Stomach smooth muscle (tissue), 2 donors: ENCODE data around the gene TNS1.

Source experiments
- H3K27ac ChIP-seq: one replicate; pipeline ENCODE4 v1.7.0; 2013; ENCODE audit warnings: mild to moderate bottlenecking, low read length, inconsistent platforms
- H3K27me3 ChIP-seq, 2 donors: one replicate each; pipeline ENCODE4 v1.7.0; 2013; ENCODE audit warnings: low read length in 2 of 2; ENCODE audit not compliant: insufficient read depth in 2 of 2, control insufficient read depth in 1 of 2
- H3K36me3 ChIP-seq, 2 donors: one replicate each; pipeline ENCODE4 v1.7.0; 2013; ENCODE audit warnings: low read length in 2 of 2; ENCODE audit not compliant: control insufficient read depth in 2 of 2, insufficient read depth in 2 of 2
- H3K4me1 ChIP-seq: one replicate; pipeline ENCODE4 v1.7.0; 2013; ENCODE audit warnings: low read length; ENCODE audit not compliant: control insufficient read depth, insufficient read depth
- H3K4me3 ChIP-seq, 2 donors: one replicate each; pipeline ENCODE4 v1.7.0; 2013; ENCODE audit warnings: low read length in 2 of 2
- H3K9ac ChIP-seq, 2 donors: one replicate each; pipeline ENCODE4 v1.7.0; 2013; ENCODE audit warnings: low read length in 2 of 2, mild to moderate bottlenecking in 1 of 2
- H3K9me3 ChIP-seq, 2 donors: one replicate each; pipeline ENCODE4 v1.7.0; 2013; ENCODE audit warnings: low read length in 2 of 2; ENCODE audit not compliant: control insufficient read depth in 2 of 2
- donor health status: healthy.
- donor health status: Pancreatic carcinoma.

TNS1 gene

DNA sequence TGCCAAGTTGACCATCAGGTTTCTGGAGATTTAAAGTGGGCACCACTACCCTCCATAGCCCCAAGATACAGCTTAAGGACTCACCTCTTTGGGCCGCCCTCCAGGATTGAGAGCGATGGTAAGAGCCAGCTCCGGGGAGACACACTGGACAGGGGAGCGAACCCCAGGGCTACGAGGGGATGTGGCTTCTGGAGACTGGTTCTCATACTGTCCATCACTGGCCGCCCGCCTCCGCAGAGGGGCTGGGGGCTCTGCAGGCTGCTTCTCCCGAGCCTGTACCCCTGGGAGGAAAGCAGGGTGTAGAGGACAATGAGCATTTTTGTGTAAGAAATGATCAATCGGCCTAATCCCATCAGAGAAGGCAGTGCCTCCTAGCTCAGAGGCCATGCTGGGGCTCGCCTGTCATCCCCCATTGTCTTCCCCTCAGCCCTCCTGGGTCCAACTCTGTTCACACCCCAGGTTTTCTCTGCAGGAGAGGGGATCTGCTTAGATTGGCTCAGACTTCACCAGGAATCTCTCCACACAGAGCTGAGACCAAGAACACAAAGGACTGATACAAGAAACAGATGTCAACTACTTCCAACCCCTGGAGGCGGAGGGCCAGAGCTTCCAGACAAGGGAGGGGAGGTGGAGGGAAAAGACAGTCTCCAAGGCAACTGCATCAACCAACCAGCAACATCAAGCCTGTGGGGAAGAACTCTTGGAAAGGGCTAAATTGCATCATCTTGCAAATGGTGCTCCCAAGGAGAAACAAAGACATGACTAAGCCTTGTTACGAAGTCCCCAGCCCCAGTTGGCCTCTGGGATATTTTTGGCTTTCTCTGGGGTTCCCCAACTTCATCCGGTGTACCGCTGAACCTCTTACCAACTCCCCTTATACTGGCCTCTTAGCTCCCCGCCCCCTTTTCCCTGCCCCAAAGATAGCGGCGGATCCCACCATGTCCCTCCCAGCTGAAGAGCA lies 166.6 kb downstream of the TNS1 start:
- H3K36me3 ChIP-seq, result peaks cover 50 to 63% of the 10 kb centered on the region in 2 donors
- H3K27me3 ChIP-seq, result no peaks in the 10 kb centered on the region
- H3K9ac ChIP-seq, result peak overlapping the region in 1 of 2 donors; percentile 42
- no peaks in the 10 kb centered on the region for H3K9me3 ChIP-seq
- H3K27ac ChIP-seq, result peak overlapping the region; percentile 90
- peak overlapping the region in 1 of 2 donors; percentile 35 for H3K4me3 ChIP-seq
- peaks cover 75% of the 10 kb centered on the region for H3K4me1 ChIP-seq

DNA sequence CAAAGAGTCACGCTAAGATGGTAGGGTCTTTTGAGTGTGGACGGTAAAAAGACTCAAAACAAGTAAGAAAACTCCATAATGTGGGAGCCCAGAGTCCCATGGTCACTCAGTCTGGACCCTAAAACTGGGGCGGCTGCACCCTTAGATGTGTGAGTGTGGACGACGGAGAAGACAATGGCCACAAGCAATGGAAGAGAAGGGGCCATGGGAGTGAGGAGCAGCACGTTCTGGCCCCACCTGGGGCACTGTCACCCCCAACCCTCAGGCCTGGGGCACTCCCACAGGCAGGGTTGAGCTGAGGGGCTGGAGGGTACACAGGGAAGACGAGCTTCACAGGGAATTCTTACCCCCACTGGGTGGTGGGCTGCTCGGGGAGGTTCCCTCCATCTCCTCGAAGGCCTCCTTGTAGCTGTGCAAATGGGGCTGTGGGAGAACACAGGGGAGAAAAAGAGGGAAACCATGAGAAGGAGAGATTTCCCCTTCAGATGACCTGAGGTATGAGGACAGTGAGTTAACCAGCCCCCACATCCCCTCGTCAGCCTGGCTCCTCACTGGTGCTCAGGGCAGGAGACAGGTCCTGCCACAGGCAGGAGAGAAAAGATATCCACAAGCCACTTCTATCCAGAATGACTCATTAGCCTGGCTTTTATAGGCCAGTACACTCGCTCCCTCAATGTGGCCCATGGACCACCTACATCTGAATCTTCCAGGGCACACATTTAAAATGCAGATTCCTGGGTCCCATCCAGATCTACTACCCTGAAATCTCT lies 167.9 kb downstream of the TNS1 start:
- Histone ChIP-seq H3K36me3 (peaks cover 58 to 67% of the 10 kb centered on the region in 2 donors), H3K4me1 (peaks cover 72% of the 10 kb centered on the region), H3K4me3 (no peak overlapping the region), H3K27me3 (no peaks in the 10 kb centered on the region), H3K27ac (peak overlapping the region; percentile 90), H3K9ac (no peak overlapping the region), H3K9me3 (no peaks in the 10 kb centered on the region)

DNA sequence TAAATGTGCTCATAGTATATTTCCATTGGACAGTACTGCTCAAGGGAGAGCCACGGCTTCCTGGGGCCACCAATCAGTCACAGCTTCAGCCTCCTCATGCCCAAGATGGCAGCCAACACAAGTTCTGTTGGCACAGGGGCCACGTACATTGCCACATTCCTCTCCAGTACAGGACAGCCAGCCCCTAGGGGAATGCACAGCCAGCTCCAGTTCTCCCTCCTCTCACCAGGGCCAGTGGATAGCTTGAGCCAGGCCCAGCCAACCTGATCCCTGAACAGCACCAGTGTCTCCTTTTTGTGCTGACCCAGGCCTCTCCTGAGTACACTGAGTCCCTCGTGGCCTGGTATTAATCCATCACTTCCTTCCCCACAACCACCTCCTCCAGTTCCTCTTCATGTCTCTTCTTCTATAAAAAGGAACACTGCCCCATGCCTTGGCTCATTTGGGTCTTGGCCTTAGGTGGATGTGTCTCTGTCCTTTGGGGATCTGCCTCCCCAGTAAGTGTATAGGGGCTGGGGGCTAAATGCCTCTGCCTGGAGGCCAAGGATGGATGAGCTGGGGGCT lies 168.7 kb downstream of the TNS1 start:
- H3K4me1 ChIP-seq, result peaks cover 70% of the 10 kb centered on the region
- H3K36me3 ChIP-seq, result peaks cover 58 to 71% of the 10 kb centered on the region in 2 donors
- H3K9ac ChIP-seq, result no peak overlapping the region
- H3K4me3 ChIP-seq, result no peak overlapping the region
- no peaks in the 10 kb centered on the region for H3K9me3 ChIP-seq
- H3K27ac ChIP-seq, result peak overlapping the region; percentile 90
- no peaks in the 10 kb centered on the region for H3K27me3 ChIP-seq

DNA sequence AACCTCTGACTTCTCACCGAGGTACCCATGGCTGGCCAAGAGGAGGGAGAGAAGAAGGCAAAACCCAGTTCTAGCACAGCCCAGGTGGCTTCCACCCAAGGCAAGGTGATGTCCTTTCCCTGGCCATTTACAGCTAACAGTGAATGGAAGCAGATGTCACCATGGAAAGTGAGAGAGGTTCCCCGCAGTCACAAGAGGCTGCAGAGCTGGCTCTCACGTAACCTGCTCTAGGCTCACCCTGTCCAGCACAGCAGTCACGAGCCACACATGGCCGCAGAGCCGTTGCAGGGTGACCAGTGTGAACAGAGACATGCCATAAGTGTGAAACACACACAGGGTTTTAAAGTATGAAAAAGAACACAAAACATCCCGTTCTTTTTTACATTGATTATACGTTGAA lies 169.4 kb downstream of the TNS1 start:
- H3K9ac ChIP-seq, result peak overlapping the region in 1 of 2 donors; percentile 6
- H3K27ac ChIP-seq, result peak overlapping the region; percentile 24
- no peaks in the 10 kb centered on the region for H3K27me3 ChIP-seq
- H3K9me3 ChIP-seq, result no peaks in the 10 kb centered on the region
- H3K4me1 ChIP-seq, result peaks cover 69% of the 10 kb centered on the region
- H3K36me3 ChIP-seq, result peaks cover 62 to 75% of the 10 kb centered on the region in 2 donors
- no peak overlapping the region for H3K4me3 ChIP-seq

DNA sequence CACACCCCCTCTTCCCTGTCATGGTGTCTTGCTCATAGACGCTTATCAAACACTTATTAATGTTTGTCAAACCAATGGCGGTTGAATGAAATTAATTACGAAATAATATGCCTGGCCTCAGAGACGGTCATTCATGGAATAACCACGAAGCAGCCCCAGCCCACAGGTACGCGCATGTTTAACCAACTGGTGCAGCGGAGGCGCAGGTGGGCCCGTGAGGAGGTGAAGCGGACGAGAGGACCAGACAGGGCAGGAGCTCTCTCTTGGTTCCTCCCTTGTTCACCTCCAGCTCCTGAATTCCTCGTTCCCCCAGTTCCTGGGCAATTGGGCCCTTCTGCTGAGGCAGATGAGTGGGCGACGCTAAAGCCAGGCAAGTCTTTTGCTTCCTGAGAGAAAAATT lies 169.8 kb downstream of the TNS1 start:
- H3K9ac ChIP-seq, result no peak overlapping the region
- H3K27ac ChIP-seq, result peak overlapping the region; percentile 24
- peaks cover 65 to 73% of the 10 kb centered on the region in 2 donors for H3K36me3 ChIP-seq
- H3K9me3 ChIP-seq, result no peaks in the 10 kb centered on the region
- H3K4me1 ChIP-seq, result peaks cover 69% of the 10 kb centered on the region
- H3K4me3 ChIP-seq, result no peak overlapping the region
- H3K27me3 ChIP-seq, result no peaks in the 10 kb centered on the region

DNA sequence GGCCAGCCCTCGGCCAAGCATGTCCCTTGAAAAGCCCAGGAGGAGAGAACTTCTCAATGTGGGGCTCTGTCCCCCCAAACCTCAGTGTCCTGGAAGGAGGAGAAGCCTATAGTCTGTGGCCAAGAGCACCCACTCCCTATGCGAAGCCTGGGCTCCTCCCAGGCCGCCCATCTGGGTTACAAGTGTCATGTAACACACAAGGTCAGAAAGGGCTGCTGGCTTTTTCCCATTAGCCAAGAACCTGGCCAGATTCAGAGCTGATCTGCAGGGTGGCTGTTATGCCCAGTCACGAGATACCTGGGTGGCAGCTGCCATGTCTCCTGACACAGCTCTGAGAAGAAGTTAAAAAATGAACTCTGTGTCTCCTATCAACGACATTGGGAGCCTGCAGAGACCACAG lies 170.7 kb downstream of the TNS1 start:
- Histone ChIP-seq H3K4me3 (no peak overlapping the region), H3K36me3 (peaks cover 68 to 73% of the 10 kb centered on the region in 2 donors), H3K9ac (no peak overlapping the region), H3K27me3 (no peaks in the 10 kb centered on the region), H3K4me1 (peaks cover 69% of the 10 kb centered on the region), H3K27ac (peak overlapping the region; percentile 53), H3K9me3 (no peaks in the 10 kb centered on the region)

DNA sequence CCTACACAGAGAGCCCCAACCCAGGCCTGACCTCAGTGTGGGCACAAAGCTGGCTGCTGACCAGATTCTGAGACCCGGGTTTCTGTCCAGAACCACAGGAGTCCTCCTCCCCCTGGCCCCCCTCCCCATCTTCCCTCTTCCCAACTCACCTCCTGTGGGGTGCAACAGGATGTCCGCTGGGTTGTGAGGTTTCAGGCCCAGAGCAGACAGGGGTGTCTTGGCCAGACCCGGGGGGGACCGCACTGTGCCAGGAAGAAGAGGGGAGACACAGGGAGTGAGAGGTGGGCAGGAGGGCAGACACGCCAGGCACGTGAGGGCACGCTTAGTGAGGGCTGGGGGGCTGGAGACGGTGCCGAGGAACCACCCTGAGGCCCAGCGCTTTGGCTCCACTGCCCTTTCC lies 171.5 kb downstream of the TNS1 start:
- Histone ChIP-seq H3K27ac (peak overlapping the region; percentile 53), H3K9ac (no peak overlapping the region), H3K9me3 (no peaks in the 10 kb centered on the region), H3K27me3 (no peaks in the 10 kb centered on the region), H3K36me3 (peaks cover 68 to 74% of the 10 kb centered on the region in 2 donors), H3K4me3 (no peak overlapping the region), H3K4me1 (peaks cover 69% of the 10 kb centered on the region)

DNA sequence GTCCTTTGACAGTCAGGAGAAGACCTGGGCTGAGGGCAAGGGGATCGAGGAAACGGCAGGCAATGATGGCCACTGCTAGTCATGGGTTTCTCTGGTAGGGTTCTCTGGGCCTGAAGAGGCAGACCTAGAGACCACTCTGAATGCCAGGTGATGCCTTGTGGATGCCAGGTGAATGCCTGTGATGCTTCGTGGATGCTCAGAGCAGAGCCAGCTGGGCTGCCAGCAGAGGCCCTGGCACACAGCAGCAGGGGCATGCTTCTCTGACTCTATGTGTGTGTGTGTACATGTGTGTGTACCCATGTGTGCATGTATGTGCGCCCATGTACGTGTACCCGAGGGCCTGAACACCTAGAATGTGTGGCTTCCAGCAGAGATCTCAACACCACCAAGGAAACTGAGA lies 172.0 kb downstream of the TNS1 start:
- Histone ChIP-seq H3K4me3 (no peak overlapping the region), H3K9me3 (no peaks in the 10 kb centered on the region), H3K9ac (no peak overlapping the region), H3K4me1 (peaks cover 68% of the 10 kb centered on the region), H3K27ac (peak overlapping the region; percentile 66), H3K27me3 (no peaks in the 10 kb centered on the region), H3K36me3 (peaks cover 68 to 74% of the 10 kb centered on the region in 2 donors)

DNA sequence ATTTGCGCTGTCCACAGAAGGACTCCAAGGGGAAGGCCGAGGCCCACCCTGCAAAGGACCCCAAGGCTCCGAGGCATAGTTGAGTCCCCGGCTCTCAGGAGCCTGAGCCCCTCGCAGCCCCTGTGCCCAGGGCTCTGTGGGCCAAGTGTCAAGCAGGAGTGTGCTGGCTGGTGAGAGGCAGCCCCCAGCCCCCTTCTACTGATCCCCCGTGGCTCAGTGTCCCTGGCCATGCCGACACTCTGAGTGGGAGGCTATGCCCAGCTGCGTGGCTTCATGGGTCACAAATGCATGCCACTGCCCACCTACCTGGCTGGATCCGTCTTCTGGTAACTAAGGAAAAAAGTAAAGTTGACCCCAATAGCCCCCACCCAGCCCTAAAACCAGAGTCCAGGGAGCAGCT lies 172.7 kb downstream of the TNS1 start:
- H3K4me1 ChIP-seq, result peaks cover 70% of the 10 kb centered on the region
- H3K9ac ChIP-seq, result no peak overlapping the region
- H3K27me3 ChIP-seq, result no peaks in the 10 kb centered on the region
- peaks cover 71 to 73% of the 10 kb centered on the region in 2 donors for H3K36me3 ChIP-seq
- H3K4me3 ChIP-seq, result no peak overlapping the region
- peak overlapping the region; percentile 66 for H3K27ac ChIP-seq
- H3K9me3 ChIP-seq, result no peaks in the 10 kb centered on the region

DNA sequence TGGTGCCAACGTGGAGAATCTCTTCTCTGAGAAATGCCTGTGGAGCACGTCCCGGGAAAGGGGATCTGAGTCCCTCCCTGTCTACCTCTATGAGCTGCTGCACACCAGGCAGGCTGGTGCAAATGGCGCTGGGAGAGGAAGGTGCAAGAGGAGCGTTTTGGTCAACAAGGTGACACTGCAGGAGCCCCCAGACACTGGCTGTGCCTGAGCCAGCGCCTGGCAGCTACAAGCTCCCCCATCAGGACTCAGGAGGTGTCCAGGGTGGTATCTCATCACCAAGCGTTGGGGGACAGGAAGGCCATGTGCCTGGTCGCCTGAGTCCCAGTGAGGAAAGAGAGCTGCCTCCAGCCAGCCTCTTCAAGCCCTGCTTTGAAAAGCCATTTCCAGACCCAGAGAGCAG lies 173.4 kb downstream of the TNS1 start:
- no peak overlapping the region for H3K9ac ChIP-seq
- no peaks in the 10 kb centered on the region for H3K9me3 ChIP-seq
- H3K27me3 ChIP-seq, result no peaks in the 10 kb centered on the region
- H3K27ac ChIP-seq, result peak overlapping the region; percentile 66
- no peak overlapping the region for H3K4me3 ChIP-seq
- peaks cover 68 to 70% of the 10 kb centered on the region in 2 donors for H3K36me3 ChIP-seq
- peaks cover 74% of the 10 kb centered on the region for H3K4me1 ChIP-seq
